Keratinocyte (primary cell): Measurements from ENCODE around the gene ZBTB39. TPM values are rescaled to one million over a fixed set of nuclear protein-coding genes. Genes with fewer than 3 reads are reported as not detected.

Experiments
- DNase-seq: peaks from one replicate; pipeline ENCODE4 v3.0.0-alpha.2; 2011; ENCODE audit warnings: low read depth, missing footprints, low spot score
- FAIRE-seq: peaks from 2 replicates; lab custom pipeline; 2011; peaks lifted over from hg19 to GRCh38; lab: Jason Lieb, UNC
- H2AFZ ChIP-seq: 2 replicates; pipeline ENCODE4 v1.6.0; 2012; ENCODE audit warnings: low read length, control low read depth, inconsistent platforms; ENCODE audit not compliant: control insufficient read depth
- H3K27ac ChIP-seq: 2 replicates; pipeline ENCODE4 v1.5.1; 2011; ENCODE audit warnings: low read length; ENCODE audit not compliant: control insufficient read depth, insufficient read depth
- H3K27me3 ChIP-seq: 3 replicates; pipeline ENCODE4 v1.6.0; 2011; ENCODE audit warnings: low read length; ENCODE audit not compliant: control insufficient read depth, insufficient read depth; ENCODE audit errors: extremely low read depth
- H3K36me3 ChIP-seq, 2 experiments: 2 replicates in 1 of 2; 3 replicates in 1 of 2; pipeline ENCODE4 v1.5.1; 2011; ENCODE audit warnings: low read length in 2 of 2, mild to moderate bottlenecking in 1 of 2; ENCODE audit not compliant: control insufficient read depth in 2 of 2, insufficient read depth in 2 of 2; ENCODE audit errors: extremely low read depth in 1 of 2
- H3K4me1 ChIP-seq: 3 replicates; pipeline ENCODE4 v1.5.1; 2011; ENCODE audit warnings: low read length; ENCODE audit not compliant: control insufficient read depth, insufficient read depth; ENCODE audit errors: extremely low read depth
- H3K4me2 ChIP-seq: 3 replicates; pipeline ENCODE4 v1.6.0; 2011; ENCODE audit warnings: low read depth, low read length; ENCODE audit not compliant: control insufficient read depth, insufficient read depth; ENCODE audit errors: extremely low read depth
- H3K4me3 ChIP-seq, 3 experiments: fragments of 200-600 bp in 1 of 3; sonication (generic) in 1 of 3; 2 replicates in 2 of 3; 3 replicates in 1 of 3; pipeline ENCODE4 v1.5.1; 2011 to 2016; ENCODE audit warnings: low read length in 3 of 3, mild to moderate bottlenecking in 3 of 3, control low read depth in 2 of 3, inconsistent platforms in 1 of 3, low read depth in 1 of 3, mixed read lengths in 1 of 3, mixed run types in 1 of 3, moderate library complexity in 1 of 3; ENCODE audit not compliant: control insufficient read depth in 2 of 3, insufficient read depth in 2 of 3; ENCODE audit errors: extremely low read depth in 1 of 3
- H3K79me2 ChIP-seq: 2 replicates; pipeline ENCODE4 v1.6.0; 2012; ENCODE audit warnings: low read length; ENCODE audit not compliant: control insufficient read depth, insufficient read depth
- H3K9ac ChIP-seq: 3 replicates; pipeline ENCODE4 v1.6.0; 2011; ENCODE audit warnings: low read length; ENCODE audit not compliant: control insufficient read depth, insufficient read depth; ENCODE audit errors: extremely low read depth
- H3K9me1 ChIP-seq: 3 replicates; pipeline ENCODE4 v1.6.0; 2011; ENCODE audit warnings: low read length; ENCODE audit not compliant: control insufficient read depth, insufficient read depth; ENCODE audit errors: extremely low read depth
- H3K9me3 ChIP-seq: 2 replicates; pipeline ENCODE4 v1.5.1; 2012; ENCODE audit warnings: low read depth, low read length; ENCODE audit not compliant: control insufficient read depth
- H4K20me1 ChIP-seq: 3 replicates; pipeline ENCODE4 v1.6.0; 2011; ENCODE audit warnings: low read length; ENCODE audit not compliant: control insufficient read depth, insufficient read depth; ENCODE audit errors: extremely low read depth
- EZH2 ChIP-seq: IDR thresholded peaks from one replicate; pipeline ENCODE4 v1.6.1; 2012; ENCODE audit warnings: inconsistent platforms, mild to moderate bottlenecking, low read length, moderate library complexity
- dilution Hi-C: fragments of 300-500 bp; cut with MboI; formaldehyde crosslinking; loops from one replicate; pipeline ENCODE4 v1.7.0; 2020; ENCODE audit warnings: low sequenced_read_pairs; ENCODE audit not compliant: extremely low pct_ligation_motif_present
- polyA plus RNA-seq, 5 experiments: library from polyadenylated mRNA; depleted of rRNA in 3 of 5; stranded (reverse) in 3 of 5; stranded (forward) in 1 of 5; unstranded in 1 of 5; fragments of >200 nt; gene quantifications; 1 replicate in 1 of 5; 2 replicates in 3 of 5; 3 replicates in 1 of 5; pipeline versions ENCODE4 v1.2.1 to v1.2.3, GENCODE V29; 2011 to 2012; ENCODE audit warnings: missing spikeins in 2 of 5, low read depth in 1 of 5, low replicate concordance in 1 of 5
- TF ChIP-seq, protein P1 (sequence below), 3 experiments: IDR thresholded peaks in 1 of 3; conservative IDR thresholded peaks in 1 of 3; optimal IDR thresholded peaks in 1 of 3; 2 replicates in 2 of 3; 3 replicates in 1 of 3; pipeline versions ENCODE3 to v1.5.1; 2011; ENCODE audit warnings: low read length in 3 of 3, mild to moderate bottlenecking in 3 of 3, moderate library complexity in 2 of 3, control low read depth in 1 of 3, inconsistent platforms in 1 of 3; ENCODE audit not compliant: insufficient read depth in 2 of 3; ENCODE audit errors: extremely low read depth in 1 of 3

ZBTB39 gene
- polyA plus RNA-seq, 1 donor (not counting 4 experiments of a cell fraction or from before 2014, with no cell fraction given) = 4.1 TPM

GRCh38 chr12:56993346-56993745 is 13.0 kb downstream of the ZBTB39 start:
- no peak for FAIRE-seq
- no peak overlapping the region for H2AFZ ChIP-seq

DNA sequence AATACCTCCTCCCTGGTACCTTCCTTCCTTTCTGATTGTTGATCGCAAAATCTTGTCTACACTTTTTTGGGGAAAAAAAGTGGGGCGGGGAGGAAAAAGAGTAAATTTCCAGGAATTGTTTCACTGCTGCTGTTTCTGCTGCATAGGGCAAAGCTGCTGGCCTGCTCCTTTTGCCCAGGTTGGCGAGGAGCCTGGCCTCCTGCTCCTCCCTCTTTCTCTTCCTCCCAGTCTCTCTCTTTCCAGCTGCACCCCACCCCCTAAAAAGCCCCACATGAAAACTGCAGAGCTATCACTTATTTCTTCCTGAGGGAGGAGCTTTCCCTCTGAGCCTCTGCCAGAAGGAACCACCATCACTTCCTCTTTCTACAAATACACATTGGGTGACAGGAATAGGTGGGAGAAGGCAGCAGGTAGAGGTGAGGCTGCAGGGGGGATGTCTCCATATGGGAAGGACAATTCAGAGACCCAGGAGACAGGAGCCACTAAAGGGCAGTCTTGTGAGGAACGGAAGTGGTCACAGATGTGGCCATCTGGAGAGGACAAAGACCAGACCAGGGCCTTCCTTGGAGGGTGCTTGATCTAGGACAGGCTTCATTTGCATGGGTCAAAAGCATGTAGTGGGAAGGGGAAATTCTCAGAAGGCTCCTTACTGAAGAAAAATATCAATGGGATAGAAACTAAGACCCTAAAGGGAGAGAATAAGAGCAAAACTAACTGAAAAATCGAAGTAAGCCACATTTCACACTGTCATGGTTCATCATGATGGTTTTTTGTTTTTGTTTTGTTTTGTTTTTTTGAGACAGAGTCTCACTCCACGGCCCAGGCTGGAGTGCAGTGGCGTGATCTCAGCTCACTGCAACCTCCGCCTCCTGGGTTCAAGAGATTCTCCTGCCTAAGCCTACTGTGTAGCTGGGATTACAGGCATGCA is 14.8 kb downstream of the ZBTB39 start:
- Histone ChIP-seq H3K4me3 (no peak overlapping the region), H4K20me1 (no peaks in the 10 kb centered on the region), H3K9me1 (peaks cover 3% of the 10 kb centered on the region), H2AFZ (peak overlapping the region; percentile 38), H3K79me2 (no peaks in the 10 kb centered on the region), H3K27ac (no peak overlapping the region), H3K9ac (no peak overlapping the region), H3K36me3 (peaks cover 0 to 1% of the 10 kb centered on the region in 2 experiments), H3K4me1 (peaks cover 14% of the 10 kb centered on the region), H3K27me3 (no peaks in the 10 kb centered on the region), H3K9me3 (no peaks in the 10 kb centered on the region), H3K4me2 (no peak overlapping the region)
- DNase-seq = no peak
- dilution Hi-C loops = no loop called here
- FAIRE-seq = no peak
- TF ChIP-seq, protein P1, sequence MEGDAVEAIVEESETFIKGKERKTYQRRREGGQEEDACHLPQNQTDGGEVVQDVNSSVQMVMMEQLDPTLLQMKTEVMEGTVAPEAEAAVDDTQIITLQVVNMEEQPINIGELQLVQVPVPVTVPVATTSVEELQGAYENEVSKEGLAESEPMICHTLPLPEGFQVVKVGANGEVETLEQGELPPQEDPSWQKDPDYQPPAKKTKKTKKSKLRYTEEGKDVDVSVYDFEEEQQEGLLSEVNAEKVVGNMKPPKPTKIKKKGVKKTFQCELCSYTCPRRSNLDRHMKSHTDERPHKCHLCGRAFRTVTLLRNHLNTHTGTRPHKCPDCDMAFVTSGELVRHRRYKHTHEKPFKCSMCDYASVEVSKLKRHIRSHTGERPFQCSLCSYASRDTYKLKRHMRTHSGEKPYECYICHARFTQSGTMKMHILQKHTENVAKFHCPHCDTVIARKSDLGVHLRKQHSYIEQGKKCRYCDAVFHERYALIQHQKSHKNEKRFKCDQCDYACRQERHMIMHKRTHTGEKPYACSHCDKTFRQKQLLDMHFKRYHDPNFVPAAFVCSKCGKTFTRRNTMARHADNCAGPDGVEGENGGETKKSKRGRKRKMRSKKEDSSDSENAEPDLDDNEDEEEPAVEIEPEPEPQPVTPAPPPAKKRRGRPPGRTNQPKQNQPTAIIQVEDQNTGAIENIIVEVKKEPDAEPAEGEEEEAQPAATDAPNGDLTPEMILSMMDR (optimal IDR thresholded peaks at IDR 0.05 in 1 of 3, IDR thresholded peaks at IDR 0.05 in 1 of 3, conservative IDR thresholded peaks at IDR 0.05 in 1 of 3; ENCODE audit: extremely low read depth in 1 of 3, insufficient read depth in 2 of 3, low read length in 3 of 3) = no peak
- no peak for TF ChIP-seq EZH2

More at GRCh38 chr12:56993346-56993745, 13.0 kb downstream of the ZBTB39 start:
- H3K9me3 ChIP-seq = no peaks in the 10 kb centered on the region
- peaks cover 0 to 1% of the 10 kb centered on the region in 2 experiments for H3K36me3 ChIP-seq
- H3K9ac ChIP-seq = no peak overlapping the region
- no peaks in the 10 kb centered on the region for H3K27me3 ChIP-seq
- H3K79me2 ChIP-seq = no peaks in the 10 kb centered on the region
- no peak overlapping the region for H3K4me2 ChIP-seq
- no peak overlapping the region for H3K4me3 ChIP-seq
- H3K4me1 ChIP-seq = peaks cover 6% of the 10 kb centered on the region
- DNase-seq = no peak
- dilution Hi-C loops = no loop called here
- TF ChIP-seq, protein P1 (optimal IDR thresholded peaks at IDR 0.05 in 1 of 3, IDR thresholded peaks at IDR 0.05 in 1 of 3, conservative IDR thresholded peaks at IDR 0.05 in 1 of 3; ENCODE audit: extremely low read depth in 1 of 3, insufficient read depth in 2 of 3, low read length in 3 of 3) = no peak
- no peak for TF ChIP-seq EZH2
- peaks cover 3% of the 10 kb centered on the region for H3K9me1 ChIP-seq
- no peaks in the 10 kb centered on the region for H4K20me1 ChIP-seq
- H3K27ac ChIP-seq = no peak overlapping the region
